SKM-1 (cell line): ENCODE data around the gene ZDHHC19.
"Not testable (repeated sequence)": the region's sequence is repeated elsewhere in the genome, so short reads cannot be mapped to it uniquely, and the experiment has no call there.

Experiments used
- DNase-seq: peaks from one replicate; lab custom pipeline; 2025; ENCODE audit not compliant: unreplicated experiment; lab: John Stamatoyannopoulos, UW

The ZDHHC19 gene, protein sequence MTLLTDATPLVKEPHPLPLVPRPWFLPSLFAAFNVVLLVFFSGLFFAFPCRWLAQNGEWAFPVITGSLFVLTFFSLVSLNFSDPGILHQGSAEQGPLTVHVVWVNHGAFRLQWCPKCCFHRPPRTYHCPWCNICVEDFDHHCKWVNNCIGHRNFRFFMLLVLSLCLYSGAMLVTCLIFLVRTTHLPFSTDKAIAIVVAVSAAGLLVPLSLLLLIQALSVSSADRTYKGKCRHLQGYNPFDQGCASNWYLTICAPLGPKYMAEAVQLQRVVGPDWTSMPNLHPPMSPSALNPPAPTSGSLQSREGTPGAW

DNA sequence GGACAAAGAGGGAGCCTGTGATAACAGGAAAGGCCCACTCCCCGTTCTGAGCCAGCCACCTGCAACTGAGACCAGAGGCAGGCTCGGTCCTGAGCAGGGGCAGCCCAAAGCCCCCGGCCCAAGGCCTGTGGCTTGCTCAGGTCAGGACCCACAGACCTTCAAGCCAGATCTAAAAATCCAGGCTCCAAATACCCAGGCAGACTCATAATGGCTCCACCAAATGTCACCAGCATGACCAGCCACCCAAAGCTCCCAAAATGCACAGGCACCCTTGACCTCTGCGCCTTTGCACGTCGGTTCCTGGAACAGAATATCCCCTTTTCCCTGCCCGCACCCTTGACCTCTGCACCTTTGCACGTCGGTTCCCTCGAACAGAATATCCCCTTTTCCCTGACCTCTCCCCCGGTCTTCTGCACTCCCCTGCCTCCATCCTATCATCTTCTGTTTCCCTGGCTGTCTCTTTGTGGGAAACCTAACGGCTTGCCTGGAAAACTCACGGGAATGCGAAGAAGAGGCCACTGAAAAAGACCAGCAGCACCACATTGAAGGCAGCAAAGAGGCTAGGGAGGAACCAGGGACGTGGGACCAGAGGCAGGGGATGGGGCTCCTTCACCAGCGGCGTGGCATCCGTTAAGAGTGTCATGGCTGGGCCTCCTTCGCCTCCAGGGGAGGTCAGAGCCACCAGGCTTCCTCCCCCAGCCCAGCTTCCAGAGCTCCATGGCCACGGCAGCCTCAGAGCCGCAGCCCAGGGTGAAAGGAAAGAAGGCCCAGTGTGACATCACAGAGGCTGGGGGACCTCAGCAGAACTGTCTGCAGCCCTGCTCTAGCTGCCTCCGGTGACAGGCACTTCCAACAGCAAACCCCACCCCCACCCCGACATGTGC, at the start of gene ZDHHC19:
TSS of gene ZDHHC19 (minus strand) at position 728 of the 884 bp plus-strand sequence. CDS start at position 643, 85 bp downstream.
- no peak for DNase-seq

DNA sequence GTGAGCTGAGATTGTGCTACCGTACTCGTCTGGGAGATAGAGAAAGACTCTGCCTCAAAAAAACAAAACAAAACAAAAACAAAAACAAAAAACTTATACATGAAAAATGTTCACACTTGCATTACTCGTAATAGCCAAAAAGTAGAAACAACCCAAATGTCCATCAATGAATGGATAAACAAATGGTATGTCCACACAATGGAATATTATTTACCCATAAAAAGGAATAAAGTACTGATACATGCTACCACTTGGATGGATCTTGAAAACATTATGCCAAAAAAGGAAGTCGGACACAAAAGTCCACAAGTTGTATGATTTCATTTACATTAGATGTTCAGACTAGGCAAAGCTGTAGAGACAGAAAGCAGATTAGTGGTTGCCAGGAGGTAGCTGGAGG, 49.6 kb upstream of the ZDHHC19 start:
- no peak for DNase-seq

DNA sequence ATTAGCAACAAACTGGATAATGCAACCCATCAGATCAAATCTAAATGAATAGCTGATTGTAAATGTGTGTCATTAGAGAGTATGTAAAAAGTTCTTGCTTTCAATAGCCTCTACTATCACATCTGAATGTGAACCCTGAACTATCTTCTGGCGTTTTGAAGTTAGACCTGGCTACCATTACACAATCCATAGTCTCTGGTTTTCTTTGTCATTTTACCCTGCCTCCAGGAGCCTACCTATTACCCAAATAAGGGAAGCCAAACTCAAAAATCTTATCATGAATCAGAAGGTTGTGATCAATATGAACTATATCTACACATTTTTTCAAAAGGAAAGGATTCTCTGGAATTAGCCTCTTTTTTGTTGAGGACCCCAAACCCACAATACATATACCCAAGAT, 44.6 kb upstream of the ZDHHC19 start:
- no peak for DNase-seq

DNA sequence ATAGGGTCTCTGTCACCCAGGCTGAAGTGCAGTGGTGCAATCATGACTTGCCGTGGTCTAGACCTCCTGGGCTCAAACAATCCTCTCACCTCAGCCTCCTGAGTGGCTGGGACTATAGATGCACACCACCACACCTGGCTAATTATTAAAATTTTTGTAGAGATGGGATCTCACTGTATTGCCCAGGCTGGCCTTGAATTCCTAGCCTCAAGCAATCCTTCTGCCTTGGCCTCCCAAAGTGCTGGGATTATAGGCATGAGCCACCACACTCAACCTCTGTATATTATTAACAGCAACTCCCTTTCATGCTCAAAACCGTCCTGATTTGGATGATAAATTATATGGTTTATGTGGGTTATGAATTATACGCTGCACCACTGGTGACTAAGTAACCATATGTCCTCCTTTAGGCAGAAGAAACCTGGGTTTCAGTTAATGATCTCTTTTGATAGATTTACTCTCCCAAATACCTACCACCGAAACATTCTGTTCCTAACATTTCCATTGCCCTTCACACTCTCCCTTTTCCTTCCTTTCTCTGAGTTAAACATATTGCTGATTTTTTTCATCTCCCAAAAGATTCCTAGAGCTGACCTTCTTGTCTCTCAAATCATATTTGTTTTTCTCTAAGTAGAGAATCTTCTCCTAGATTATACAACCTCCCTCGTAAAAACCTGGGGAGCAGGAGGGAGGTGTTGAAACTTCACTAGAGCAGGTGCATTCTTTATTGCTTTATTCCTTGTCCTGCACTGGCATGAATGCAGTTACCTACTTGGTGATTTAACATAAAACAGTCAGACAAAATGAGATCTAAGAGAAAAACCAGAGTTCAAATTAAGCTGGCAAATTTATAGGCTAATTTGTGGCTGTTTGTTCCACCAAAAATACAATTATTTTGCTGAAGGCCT, 43.4 kb upstream of the ZDHHC19 start:
- no peak for DNase-seq

- no peak for DNase-seq
Observed at GRCh38 chr3:196251918-196252317, 40.7 kb upstream of the ZDHHC19 start.

- peak; percentile 67 for DNase-seq
Observed at GRCh38 chr3:196246612-196247308, 35.6 kb upstream of the ZDHHC19 start.

GRCh38 chr3:196244166-196244565, 33.0 kb upstream of the ZDHHC19 start:
- not testable (repeated sequence) for DNase-seq

DNA sequence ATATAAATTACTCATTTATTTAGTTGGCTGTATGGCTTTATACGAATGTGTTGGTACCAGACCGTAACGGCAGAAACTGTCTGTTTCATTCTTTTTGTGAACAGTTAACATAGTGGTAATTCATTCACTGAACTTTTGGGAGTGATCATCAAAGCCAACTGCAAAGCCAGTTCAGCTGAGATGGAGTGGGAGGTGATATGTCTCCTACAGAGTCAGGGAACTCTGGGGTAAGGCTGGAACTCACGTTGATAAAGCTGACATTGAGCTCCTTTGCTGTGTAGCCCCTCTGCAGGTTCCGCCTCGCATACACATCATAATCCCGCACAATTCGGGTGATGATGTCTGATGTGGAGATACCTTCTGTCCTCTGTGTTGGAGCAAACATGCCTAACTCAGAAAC, 30.5 kb upstream of the ZDHHC19 start:
- DNase-seq: no peak

GRCh38 chr3:196240424-196240823, 29.2 kb upstream of the ZDHHC19 start:
- DNase-seq: no peak

DNA sequence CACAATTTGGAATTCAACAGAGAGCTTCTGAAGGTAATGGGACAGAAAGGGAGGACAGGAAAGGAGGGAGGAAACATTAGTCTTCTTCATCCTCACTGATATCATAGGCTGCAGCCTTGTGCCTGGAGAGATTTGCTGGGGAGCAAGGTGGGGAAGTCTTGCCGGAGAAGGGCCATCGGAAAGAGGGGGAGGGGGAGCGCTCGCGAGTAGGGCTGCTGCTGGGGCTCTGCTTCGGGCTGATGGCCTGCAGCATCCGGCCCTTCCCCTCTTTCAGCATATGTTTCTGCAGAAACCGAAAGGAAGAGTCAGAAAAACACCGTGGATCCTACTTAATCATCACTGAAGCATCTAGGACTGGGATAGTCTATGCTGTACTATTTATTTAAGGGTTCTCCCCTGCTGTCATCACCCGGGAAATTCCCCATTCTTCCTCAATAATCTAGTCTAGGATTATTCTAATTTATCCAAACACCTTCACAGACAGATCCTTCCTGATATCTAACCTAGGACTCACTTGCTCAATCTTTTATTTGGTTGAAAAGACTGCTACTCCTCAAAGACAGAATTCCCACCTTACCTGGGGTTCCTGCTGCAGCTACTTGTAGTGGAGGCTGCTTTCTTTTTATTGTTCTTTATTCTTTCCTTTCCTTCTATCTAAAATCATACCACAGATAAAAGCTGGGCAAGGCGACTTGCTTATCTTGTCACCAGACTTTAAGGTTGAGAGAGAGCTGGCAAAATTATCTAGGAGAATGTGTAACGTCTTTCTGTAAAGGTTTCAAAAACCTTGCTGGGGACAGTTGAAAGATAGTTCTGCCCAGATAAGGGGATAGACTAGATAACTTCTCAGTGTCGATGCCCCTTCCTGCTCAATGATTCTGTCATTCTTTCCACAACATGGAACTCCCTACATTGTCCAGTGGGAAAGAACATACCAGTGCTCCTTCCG, 27.7 kb upstream of the ZDHHC19 start:
- DNase-seq: no peak

- DNase-seq: no peak
Observed at GRCh38 chr3:196237203-196237602, 26.0 kb upstream of the ZDHHC19 start.

- no peak for DNase-seq
Observed at GRCh38 chr3:196236223-196236622, 25.0 kb upstream of the ZDHHC19 start.

DNA sequence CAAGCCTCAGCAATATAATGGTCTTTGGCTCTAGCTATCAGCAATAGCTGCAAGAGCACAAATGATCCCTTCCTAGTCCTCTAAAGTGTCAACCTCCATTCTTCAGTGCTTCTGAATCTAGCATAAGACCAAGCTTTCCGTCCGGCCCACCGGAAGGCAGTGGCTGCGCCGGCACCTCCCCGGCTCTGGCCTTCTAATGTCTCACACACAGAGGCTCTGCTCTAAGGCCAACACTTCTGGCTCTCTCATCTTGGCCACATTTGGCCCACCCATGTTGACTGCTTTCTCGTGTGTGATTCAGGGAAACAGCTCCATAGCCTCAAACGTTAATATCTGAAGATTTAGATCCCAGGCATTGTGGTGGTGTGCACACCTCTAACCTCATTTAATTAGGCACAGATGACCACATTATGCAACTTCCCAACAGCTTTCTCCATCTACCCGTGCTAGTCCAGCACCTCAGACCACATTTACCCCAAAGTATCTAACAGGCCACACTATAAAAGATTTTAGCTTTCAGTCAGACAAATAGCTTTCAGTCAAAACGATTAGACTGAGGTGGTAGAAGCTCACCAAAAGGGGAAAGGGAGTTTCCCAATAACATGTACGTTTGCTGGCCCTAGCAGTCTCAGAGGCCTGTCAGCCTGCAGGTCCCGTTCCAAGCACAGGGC, 24.4 kb upstream of the ZDHHC19 start:
- no peak for DNase-seq

GRCh38 chr3:196232882-196233251, 21.7 kb upstream of the ZDHHC19 start:
- DNase-seq: no peak

DNA sequence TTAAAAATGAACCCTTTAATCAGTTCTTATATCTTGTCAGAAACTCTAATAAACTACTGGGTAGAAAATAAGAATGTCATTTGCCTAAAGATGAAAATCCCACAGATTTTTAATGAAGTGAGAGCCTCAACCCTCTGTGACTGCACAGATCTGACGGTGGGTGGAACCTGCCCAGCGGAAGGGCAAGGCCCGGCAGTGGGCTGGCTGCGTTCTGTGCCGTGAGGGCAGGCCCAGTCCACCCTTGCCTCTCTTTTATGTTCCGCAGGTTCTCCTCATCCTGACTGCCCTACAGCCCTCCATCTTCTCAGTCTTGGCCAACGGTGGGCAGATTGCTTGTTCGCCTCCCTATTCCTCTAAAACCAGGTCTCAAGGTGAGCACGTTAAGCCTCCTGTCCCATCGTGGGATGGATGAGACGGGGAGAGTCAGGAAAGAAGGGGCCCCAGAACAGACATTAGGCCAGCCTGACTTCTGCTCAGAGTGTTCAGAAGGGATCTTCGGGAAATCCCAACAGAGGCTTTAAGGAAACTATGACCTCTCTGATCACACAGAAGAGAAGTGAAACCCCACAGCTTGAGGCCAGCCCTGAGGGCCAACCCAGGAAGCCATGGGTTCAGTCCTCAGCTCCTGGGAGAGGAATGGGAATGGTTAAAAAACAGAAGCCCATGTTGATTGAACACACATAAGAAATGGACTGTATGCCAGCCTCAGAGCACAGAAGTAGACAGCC, 21.1 kb upstream of the ZDHHC19 start:
- no peak for DNase-seq

- no peak for DNase-seq
Observed at GRCh38 chr3:196227629-196228493, 16.7 kb upstream of the ZDHHC19 start.

DNA sequence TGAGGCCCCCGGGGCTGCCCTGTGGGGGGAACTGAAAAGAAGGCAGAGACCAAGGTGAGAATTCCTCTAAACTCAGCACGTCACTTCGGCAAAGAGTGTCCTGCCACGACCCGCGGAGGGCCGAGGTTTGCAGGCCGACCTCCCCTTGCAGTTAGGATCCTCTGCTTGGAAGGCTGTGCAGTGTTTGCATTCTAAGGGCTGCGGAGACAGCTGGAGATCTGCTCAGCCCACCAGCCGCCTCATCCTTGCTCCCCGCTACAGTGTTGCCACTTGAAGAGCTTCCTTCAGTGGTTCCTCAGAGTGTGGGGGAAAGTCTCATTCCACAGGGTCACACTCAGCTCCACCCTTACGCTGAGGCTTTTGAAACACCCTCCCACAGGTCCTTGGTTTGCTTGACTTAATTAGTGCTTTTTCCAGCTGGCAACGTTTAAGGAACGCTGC, 15.9 kb upstream of the ZDHHC19 start:
- no peak for DNase-seq
